ENCODE measurements around the gene WNT9A. TPM values are rescaled to one million over a fixed set of nuclear protein-coding genes. Genes with fewer than 3 reads are reported as not detected.

Gene WNT9A
- total RNA-seq, 3 donors from 2014 or later (not counting 1 experiment from before 2014, with no cell fraction given) = not detected

GRCh38 chr1:227934476-227935313 lies 13.0 kb downstream of the WNT9A start:
- no peaks in the 10 kb centered on the region for H3K27me3 ChIP-seq (ENCODE audit: control insufficient read depth, insufficient read depth, low read length)
- H3K4me1 ChIP-seq (ENCODE audit: control insufficient read depth, insufficient read depth, low read length) = no peaks in the 10 kb centered on the region
- Mint-ChIP-seq H3K27ac (peak overlapping the region; percentile 79 to 80), H3K27me3 (ENCODE audit: low read depth in 2 of 2) (peaks cover 16 to 22% of the 10 kb centered on the region in 2 donors), H3K9me3 (peaks cover 0 to 3% of the 10 kb centered on the region in 2 donors), H3K4me3 (no peak overlapping the region), H3K36me3 (no peaks in the 10 kb centered on the region), H3K4me1 (peaks cover 14 to 20% of the 10 kb centered on the region in 2 donors)
- ATAC-seq (peak; percentile 75 to 88 (median 83)), DNase-seq (peak; percentile 23 to 27)
- no peak overlapping the region for H3K4me3 ChIP-seq (ENCODE audit: low read length)
- H3K27ac ChIP-seq (ENCODE audit: low read length) = no peak overlapping the region
- WGBS (ENCODE audit: insufficient coverage) = 59% methylated on average over 5 of the region's 5 CpGs
- TF ChIP-seq, protein P1, sequence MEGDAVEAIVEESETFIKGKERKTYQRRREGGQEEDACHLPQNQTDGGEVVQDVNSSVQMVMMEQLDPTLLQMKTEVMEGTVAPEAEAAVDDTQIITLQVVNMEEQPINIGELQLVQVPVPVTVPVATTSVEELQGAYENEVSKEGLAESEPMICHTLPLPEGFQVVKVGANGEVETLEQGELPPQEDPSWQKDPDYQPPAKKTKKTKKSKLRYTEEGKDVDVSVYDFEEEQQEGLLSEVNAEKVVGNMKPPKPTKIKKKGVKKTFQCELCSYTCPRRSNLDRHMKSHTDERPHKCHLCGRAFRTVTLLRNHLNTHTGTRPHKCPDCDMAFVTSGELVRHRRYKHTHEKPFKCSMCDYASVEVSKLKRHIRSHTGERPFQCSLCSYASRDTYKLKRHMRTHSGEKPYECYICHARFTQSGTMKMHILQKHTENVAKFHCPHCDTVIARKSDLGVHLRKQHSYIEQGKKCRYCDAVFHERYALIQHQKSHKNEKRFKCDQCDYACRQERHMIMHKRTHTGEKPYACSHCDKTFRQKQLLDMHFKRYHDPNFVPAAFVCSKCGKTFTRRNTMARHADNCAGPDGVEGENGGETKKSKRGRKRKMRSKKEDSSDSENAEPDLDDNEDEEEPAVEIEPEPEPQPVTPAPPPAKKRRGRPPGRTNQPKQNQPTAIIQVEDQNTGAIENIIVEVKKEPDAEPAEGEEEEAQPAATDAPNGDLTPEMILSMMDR (IDR thresholded peaks at IDR 0.05) = no peak
- H3K9me3 ChIP-seq (ENCODE audit: control insufficient read depth, insufficient read depth, low read length) = no peaks in the 10 kb centered on the region
- no peaks in the 10 kb centered on the region for H3K36me3 ChIP-seq (ENCODE audit: control insufficient read depth, insufficient read depth, low read length)
- intact Hi-C loops (cut with micrococcal nuclease) = no loop called here

DNA sequence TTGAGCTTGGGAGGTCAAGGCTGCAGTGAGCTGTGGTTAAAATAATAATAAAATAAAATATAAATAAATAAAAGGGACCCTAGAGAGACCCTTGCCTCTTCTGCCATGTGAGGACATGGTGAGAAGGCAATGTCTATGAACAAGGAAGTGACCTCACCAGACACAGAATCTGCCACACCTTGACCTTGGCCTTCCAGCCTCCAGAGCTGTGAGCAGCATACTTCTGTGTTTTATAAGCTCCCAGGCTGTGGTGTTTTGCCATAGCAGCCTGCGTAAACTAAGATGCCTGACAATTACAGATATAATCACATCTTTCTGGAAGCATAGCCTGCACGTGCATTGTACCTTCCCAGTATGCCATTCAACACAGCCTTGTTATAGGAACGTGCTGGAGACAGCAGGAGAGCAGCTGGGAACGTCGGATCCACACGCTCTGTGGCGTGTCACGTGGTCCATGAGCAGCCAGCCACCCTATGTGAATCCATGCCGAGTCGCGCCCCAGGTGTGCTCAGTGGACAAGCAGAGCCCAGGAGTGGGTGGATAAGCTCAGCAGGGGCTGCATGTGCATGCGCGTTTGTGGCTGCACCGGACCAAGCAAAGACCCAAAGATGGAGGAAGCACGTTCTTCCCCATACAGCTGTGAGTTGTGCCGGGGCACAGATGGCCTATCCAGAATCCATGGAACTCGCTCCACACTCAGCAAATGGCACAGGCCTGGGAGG lies 17.8 kb downstream of the WNT9A start:
- Mint-ChIP-seq H3K27ac (no peak overlapping the region), H3K36me3 (no peaks in the 10 kb centered on the region), H3K27me3 (ENCODE audit: low read depth in 2 of 2) (peaks cover 13 to 16% of the 10 kb centered on the region in 2 donors), H3K4me3 (no peak overlapping the region), H3K4me1 (peaks cover 7% of the 10 kb centered on the region in 2 donors), H3K9me3 (peaks cover 0 to 3% of the 10 kb centered on the region in 2 donors)
- TF ChIP-seq, protein P1 (IDR thresholded peaks at IDR 0.05) = no peak
- no peak for ATAC-seq
- no peaks in the 10 kb centered on the region for H3K9me3 ChIP-seq (ENCODE audit: control insufficient read depth, insufficient read depth, low read length)
- H3K27ac ChIP-seq (ENCODE audit: low read length) = no peak overlapping the region
- no peaks in the 10 kb centered on the region for H3K27me3 ChIP-seq (ENCODE audit: control insufficient read depth, insufficient read depth, low read length)
- no peak for DNase-seq
- intact Hi-C loops (cut with micrococcal nuclease) = no loop called here
- 88% methylated on average over 17 of the region's 17 CpGs for WGBS (ENCODE audit: insufficient coverage)
- H3K4me3 ChIP-seq (ENCODE audit: low read length) = no peak overlapping the region
- no peaks in the 10 kb centered on the region for H3K4me1 ChIP-seq (ENCODE audit: control insufficient read depth, insufficient read depth, low read length)
- no peaks in the 10 kb centered on the region for H3K36me3 ChIP-seq (ENCODE audit: control insufficient read depth, insufficient read depth, low read length)

DNA sequence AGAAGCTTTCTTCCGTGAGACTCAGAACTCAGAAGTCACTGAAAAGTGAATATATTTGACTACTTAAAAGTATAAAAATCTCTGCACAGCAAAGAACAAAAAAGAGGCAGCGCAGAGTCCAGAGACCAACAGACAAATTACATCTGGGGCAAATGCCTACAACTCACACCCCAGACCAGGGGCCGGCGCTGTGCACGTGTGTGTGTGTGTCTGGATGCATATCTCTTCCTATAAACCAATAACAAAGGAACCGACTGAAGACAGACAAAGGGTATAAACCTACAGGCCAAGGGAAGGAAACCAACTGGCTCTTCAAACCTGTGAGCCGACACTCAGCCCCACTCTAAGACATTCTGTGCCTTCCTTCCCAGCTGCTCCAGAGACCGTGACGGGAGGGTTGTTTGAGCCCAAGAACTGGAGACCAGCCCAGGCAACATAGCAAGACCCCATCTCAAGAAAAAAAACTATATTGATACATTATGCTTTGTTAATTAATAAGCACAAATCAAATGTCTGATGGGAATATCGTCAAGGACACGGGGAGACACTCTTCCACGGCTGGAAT lies 18.8 kb downstream of the WNT9A start:
- H3K4me3 Mint-ChIP-seq = no peak overlapping the region
- TF ChIP-seq, protein P1 (IDR thresholded peaks at IDR 0.05) = no peak
- DNase-seq (no peak), ATAC-seq (no peak)
- no peaks in the 10 kb centered on the region for H3K9me3 Mint-ChIP-seq
- no peaks in the 10 kb centered on the region for H3K36me3 Mint-ChIP-seq
- H3K27ac Mint-ChIP-seq = no peak overlapping the region
- Histone ChIP-seq H3K27ac (ENCODE audit: low read length) (no peak overlapping the region), H3K9me3 (ENCODE audit: control insufficient read depth, insufficient read depth, low read length) (no peaks in the 10 kb centered on the region), H3K4me3 (ENCODE audit: low read length) (no peak overlapping the region), H3K4me1 (ENCODE audit: control insufficient read depth, insufficient read depth, low read length) (no peaks in the 10 kb centered on the region), H3K36me3 (ENCODE audit: control insufficient read depth, insufficient read depth, low read length) (no peaks in the 10 kb centered on the region), H3K27me3 (ENCODE audit: control insufficient read depth, insufficient read depth, low read length) (no peaks in the 10 kb centered on the region)
- H3K27me3 Mint-ChIP-seq (ENCODE audit: low read depth in 2 of 2) = peaks cover 10 to 16% of the 10 kb centered on the region in 2 donors
- intact Hi-C loops (cut with micrococcal nuclease) = no loop called here
- no peaks in the 10 kb centered on the region for H3K4me1 Mint-ChIP-seq
- 94% methylated on average over 12 of the region's 12 CpGs for WGBS (ENCODE audit: insufficient coverage)

All from natural killer cell (primary cell).